Hepatic stellate cell (primary cell): ENCODE measurements around the gene MB.
"Not testable (repeated sequence)": the region's sequence is repeated elsewhere in the genome, so short reads cannot be mapped to it uniquely, and the experiment has no call there.

ENCODE experiments used
- DNase-seq: peaks from one replicate; pipeline ENCODE4 v3.0.0; 2011; ENCODE audit warnings: low spot score

The MB gene

DNA sequence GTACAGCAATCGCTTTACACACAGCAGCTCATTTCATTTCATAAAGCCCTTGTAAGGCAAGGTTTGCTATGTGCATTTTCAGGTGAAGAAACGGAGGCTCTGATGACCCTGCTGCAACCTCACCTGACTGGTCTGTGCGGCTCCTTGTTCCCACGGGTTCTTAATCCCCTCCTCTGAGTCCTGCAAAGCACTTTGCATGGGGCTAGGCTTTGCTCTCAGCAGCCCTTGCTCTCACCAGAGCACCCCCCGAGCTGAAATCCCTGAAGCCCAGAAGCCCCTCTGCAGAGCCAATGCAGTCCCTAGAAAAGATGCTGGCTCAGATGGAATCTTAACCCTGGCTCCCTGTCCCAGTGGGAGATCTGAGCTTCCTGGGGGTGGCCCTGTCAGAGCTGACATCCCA, 20.1 kb upstream of the MB start:
- DNase-seq = no peak

DNA sequence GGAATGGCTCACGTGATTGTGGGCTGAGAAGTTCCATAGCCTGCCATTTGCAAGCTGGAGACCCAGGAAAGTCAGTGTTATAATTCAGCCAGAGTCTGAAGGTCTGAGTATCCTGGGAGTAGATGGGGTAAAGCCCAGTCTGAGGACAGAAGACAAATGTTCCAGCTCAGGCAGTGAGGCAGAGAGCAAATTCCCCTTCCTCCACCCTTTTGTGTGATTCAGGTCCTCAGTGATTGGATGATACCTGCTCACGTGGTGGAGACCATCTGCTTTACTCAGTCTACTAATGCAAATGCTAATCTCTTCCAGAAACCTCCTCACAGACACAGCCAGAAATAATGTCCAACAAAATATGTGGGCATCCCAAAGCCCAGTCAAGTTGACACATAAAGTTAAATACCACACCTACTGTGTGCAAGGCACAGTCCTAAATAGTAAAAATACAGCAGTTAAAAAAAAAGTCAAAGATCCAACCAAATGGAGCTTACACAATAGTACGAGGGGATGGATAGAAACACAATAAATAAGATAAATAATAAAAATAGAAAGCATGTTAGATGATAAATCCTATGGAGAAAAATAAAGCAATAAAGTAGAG, 17.9 kb upstream of the MB start:
- DNase-seq = no peak

- no peak for DNase-seq
Observed at GRCh38 chr22:35634015-35634414, 16.9 kb upstream of the MB start.

DNA sequence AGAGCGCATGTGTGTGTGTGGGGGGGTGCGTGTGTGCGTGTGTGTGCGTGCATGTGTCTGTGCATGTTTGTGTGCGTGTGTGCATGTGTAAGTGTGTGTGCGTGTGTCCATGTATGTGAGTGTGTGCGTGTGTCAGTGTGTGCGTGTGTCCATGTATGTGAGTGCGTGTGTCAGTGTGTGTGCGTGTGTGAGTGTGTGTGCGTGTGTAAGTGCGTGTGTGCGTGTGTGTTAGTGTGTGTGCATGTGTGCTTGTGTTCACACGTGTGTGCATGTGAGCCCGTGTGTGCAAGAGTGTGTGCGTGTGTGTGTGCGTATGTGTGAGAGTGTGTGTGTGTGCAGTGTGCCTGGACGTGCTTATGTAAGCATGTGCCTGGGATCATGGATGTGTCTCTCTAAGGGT, 16.4 kb upstream of the MB start:
- no peak for DNase-seq

GRCh38 chr22:35632935-35633334, 15.8 kb upstream of the MB start:
- DNase-seq = no peak

DNA sequence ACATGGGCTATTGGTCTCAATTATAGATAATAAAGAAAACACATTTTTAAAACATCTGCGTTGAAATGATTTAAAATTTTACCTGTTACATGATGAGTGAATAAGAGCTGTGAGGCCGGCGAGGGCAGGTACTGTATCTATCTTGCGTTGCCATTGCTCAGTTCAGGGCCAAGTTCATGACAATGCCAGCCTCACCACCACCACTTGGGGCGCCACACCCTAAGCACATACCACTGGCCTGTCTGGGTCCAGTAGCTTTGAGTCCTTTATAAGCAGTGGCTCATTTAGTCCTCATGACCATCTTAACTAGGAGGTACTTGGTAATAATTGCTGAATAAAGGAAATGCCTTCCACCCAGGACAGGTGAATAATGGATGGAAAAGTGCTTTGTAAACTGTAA, 14.5 kb upstream of the MB start:
- no peak for DNase-seq

- DNase-seq = no peak
Observed at GRCh38 chr22:35630891-35631290, 13.8 kb upstream of the MB start.

DNA sequence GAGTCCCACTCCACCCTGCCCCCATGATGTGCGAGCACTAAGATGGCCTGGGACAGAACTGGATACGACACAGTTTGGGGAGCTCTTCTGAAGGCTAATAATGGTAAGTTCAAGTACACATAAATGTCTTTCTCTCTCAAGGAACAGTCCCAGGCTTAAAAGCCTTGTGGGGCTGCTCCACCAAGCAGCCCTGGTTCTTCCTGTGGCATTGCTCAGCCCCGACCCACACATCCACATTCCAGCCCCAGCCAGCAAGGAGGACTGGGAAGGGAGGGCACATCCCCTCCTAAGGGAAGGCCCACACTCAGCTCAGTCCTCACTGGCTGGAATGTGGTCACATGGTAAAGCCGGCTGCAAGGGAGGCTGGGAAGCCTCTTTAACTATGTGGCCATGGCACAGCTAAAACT, 13.3 kb upstream of the MB start:
- peak; percentile 84 for DNase-seq

DNA sequence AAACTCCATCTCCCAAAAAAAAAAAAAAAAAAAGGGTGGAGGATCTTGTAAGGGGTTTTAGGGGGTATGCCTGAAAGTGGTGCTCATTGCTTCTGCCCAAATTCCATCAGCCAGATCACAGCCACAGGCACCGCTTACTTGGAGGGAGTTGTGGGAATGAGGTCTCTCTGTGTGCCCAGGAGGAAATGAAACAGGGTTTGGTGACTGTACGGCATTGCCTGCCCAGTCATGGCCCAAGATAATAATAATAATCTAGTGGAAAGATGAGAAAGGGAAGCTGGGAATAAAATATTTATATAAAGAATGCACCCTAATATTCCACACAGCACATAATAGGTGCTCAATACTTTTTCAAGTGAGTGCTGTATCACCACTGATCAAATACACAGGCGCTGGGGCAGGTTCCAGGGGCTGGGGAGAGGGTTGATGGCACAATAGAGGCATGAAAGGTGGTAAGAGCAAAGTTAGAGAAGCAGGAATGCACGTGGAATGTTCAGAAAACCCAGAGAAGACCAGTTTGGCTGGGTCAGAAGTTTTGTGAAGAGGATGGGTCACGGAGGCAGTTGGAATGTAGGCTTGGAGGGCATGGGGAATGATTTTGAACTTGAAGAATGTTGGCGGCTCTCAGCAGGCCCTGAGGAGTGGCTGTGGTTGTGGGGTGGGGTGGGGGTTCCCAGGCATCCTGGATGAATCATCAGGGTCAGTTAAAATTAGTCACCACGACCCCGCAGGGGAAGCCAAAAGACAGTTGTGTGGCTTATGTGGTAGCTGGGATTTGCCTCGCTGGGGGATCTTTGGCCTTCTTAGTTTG, 12.5 kb upstream of the MB start:
- peak; percentile 94 for DNase-seq

DNA sequence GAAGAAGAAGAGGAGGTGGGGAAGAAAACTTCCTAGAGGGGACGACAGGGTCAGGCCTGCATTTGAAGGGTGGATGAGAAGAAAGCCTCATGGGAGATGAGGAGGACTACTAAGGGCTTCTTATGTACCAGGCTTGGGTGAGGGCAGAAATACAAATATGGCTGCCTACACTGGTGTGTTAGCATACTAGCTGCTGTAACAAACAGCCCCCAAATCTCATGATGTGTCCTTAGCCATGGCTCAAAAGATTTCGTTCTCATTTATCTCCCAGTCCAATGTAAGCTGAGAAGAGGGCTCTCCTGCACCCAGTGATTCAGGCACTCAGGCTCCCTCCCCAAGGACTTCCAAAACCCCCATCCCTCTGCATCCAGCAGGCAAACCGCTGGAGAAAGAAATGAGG, 11.6 kb upstream of the MB start:
- no peak for DNase-seq

DNA sequence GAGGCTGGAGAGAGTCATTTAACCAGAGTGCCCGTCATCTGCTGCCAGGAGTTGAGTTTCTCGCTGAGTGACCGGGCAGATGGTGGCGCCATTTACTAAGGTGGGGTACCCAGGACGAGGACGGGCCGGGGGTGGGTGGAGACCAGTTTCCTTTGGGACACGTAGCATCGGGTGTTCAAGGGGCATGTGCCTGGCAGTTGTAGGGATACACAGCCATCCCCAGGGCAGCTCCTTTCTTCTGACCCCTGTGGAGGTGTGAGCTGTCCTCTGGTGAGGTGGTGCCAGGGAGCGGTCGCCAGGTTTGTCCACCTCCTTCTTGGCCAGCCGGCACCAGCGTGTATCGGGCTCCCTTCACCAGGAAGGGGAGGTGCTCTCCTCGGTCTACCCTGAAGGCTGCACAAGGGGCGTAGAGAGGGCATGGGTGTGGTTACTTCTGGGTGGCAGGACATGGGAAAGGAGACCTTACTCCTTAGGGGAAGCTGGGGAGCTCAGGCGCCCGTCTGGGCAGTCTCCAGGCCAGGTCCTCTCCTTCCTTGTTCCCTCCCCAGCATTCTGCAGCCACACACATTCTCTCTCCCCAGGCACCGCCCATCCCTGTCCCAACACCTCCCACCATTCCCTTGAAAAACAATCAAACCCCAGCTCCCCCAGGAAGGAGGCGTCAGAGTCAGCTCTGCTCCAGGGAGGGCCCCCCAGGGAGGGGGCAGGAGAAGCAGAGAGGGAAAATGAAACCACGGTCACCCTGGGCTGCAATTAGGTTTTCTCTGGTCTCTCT, 10.3 kb upstream of the MB start:
- DNase-seq = peak; percentile 85

DNA sequence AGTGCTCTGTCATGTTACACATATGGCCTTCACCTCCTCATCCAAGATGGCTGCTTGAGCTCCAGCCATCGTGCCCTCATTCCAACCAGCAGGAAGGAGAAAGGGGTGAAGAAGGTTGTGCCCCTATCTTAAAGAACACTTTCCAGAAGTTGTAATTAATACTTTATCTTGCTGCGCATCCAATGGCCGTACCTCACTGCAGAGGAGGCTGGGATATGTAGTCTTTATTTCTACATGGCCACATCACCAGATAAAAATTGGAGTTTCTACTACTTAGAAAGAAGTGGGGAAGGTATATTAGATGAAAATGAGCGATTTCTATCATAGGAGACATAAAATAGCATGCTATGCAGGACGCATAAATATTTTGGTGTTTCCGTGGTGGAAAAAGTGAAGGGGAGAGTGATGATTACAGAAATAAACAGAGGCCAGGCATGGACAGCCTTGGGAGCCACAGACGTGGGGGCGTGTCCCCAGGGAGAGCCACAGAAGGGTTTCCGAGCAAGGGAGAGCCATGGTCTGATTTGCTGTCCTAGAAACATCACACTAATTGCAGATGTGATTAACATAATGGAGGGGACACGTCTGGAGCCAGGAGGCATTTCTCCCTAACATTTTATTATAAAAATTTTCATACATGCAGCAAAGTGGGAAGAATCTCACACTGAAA, 8.8 kb upstream of the MB start:
- DNase-seq = no peak

- no peak for DNase-seq
Observed at GRCh38 chr22:35624547-35624946, 7.4 kb upstream of the MB start.

GRCh38 chr22:35623885-35624284, 6.8 kb upstream of the MB start:
- not testable (repeated sequence) for DNase-seq

DNA sequence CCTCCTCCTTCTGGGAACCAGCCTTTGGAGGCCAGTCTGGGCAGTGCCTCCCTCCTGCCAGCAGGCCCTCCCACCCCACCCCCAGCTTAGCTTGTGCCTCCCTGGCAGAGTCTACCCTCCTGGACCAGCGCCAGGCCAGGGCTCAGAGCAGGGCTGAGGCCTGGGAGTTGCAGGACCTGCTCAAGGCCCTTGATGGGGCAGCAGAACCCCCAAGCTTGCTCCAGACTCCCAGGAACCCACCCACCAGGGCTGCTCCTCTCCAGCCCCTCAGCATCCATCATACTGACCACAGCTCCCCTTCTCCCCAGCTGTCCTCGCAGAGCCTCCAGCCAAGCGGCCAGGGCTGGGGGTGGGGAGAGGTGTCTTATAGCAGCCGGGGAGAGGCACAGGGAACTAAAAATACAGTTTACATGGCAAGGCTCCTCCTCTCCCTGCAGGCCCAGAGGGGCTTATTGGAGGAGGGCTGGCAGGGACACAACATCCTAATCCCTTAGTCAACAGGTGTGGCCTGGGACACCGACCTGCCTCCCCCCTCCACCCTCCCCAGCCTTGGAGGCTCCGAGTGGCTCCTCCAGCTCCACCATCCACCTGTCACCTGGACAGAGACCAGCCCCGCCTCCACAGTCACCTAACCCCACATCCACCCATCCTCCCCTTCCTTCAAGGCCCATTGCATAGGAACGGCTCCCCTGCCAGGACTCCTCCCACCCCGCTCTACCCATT, 5.2 kb upstream of the MB start:
- no peak for DNase-seq

GRCh38 chr22:35621451-35621850, 4.3 kb upstream of the MB start:
- DNase-seq = no peak

DNA sequence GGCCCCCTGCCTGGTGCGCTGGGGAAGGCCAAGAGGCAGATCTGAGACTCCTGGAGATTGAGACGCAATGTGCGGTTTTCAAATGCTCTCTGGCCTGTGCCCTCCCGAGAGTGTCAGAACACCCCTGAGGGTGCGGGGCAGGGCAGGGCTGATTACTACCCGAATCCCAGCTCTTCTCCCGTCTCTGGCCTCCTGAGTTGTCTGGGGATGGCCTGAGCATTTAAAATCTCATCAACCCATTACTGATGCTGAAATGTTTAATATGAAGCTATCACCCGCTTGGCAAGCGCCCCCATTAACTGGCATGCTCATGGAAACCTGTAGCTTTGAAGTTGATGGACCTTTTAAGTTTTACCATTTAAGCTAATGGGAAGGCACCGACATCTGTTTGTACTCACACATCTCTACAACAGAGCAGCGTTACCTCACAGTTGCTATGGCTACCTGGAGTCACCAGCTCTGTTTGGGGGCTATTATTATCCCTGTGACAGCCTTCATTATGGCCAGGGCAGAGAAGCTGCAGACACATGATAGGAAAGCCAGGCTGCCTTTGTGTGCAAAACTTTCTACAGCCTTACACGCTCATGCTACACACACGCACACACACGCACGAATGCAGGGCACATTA, 3.6 kb upstream of the MB start:
- DNase-seq = peak; percentile 51

GRCh38 chr22:35619336-35620094, 2.4 kb upstream of the MB start:
- no peak for DNase-seq

- no peak for DNase-seq
Observed at GRCh38 chr22:35618427-35619223, 1.5 kb upstream of the MB start.

DNA sequence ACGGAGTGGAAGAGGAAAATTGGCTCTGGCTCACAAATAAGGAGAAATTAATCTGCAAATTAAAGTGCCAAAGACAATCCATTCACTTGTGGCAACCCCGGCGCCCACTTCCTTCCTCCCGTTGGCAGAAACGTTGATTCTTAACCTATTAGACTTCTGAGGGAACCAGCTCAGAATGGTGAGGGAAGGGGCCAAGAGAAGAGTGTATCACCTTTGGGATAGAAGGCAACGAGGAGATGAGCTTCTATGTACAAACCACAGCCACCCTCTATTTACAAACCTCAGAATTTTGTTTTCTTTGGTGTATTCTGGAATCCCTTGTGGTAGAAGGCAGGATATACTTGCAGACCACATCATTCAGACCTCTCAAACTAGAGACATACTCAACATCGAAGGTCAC, 1.1 kb downstream of the MB start:
- no peak for DNase-seq
